ENCODE results near the gene MC1R.

Gene MC1R

DNA sequence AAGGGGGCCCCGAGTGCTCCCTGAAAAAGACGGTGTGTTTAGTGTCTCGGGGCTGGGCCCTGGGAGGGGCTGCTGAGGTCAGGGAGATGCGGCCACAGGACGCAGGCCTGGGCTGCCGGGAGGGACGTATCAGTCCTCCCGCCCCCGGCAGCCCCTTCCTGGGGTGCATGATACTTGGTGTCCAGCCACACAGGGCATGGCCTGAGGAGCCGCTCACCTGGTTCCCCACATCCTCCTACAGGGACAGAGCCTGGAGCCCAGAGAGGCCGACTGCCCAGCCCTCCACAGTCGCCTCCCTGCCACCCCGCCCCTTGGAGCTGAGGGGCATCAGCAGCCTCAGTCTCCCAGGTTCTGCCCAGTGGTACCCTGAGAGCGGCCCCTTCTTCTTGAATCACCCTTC lies 17.8 kb downstream of the MC1R start:
- DNase-seq: no peak

DNA sequence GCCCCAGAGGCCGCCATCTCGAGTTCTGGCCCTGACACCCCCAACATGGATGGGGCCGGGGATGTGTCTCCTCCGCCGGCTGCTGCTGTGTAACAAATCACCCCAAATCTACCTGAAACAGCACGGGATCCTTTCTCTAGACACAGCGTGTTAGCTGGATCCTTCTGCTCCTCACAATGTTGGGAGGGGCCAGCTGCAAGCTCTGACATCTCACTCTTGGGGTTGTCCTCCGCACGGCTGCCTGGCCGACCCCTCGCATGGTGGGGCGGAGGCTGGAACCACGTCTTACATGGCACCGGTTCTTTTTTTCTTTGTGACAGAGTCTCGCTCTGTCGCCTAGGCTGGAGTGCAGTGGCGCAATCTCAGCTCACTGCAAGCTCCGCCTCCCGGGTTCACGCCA lies 18.3 kb downstream of the MC1R start:
- DNase-seq: no peak

DNA sequence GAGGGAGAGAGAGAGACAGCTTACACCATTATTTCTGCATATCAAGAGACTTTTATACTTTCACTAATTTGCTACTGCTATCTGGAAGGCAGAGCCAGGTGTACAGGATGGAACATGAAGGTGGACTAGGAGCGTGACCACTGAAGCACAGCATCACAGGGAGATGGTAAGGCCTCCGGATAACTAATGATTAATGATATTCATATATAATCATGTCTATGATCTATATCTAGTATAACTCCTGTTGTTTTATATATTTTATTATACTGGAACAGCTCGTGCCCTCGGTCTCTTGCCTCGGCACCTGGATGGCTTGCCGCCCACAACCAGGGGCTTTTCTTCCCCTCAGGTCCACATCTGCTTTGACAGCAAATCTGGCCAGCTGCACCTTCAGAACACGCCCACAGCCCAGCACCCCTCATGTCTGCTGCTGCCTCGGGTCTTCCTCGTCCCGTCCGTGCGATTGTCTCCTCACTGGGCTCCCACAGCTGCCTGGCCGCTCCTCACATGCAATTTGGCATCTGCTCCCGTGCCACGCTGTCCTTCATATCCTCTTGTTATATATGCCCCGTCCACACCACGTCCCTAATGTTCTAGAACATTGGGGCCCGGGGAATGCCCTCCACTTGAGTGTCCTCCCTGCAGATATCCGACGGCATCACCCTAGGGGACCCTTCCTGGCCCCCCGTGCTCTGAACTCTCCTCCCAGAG lies 19.7 kb downstream of the MC1R start:
- no peak for DNase-seq

DNA sequence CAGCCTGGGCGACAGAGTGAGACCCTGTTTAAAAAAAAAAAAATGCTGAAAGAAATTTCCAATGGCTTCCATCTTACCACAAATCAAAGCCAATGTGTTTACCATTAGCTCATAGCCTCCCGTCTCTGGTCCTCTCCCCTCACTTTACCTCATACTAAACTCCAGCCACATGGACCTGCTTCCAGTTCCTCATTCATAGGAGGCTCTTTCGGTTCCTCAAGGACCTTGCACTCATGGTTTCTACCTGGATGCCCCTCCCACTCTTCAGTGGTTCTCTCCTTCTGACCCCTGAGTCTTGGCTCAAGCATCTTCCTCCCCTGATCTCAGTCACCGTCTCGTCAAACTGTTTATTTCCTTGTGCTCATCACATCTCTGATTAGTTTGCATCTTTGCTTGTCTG lies 26.1 kb downstream of the MC1R start:
- DNase-seq: no peak

DNA sequence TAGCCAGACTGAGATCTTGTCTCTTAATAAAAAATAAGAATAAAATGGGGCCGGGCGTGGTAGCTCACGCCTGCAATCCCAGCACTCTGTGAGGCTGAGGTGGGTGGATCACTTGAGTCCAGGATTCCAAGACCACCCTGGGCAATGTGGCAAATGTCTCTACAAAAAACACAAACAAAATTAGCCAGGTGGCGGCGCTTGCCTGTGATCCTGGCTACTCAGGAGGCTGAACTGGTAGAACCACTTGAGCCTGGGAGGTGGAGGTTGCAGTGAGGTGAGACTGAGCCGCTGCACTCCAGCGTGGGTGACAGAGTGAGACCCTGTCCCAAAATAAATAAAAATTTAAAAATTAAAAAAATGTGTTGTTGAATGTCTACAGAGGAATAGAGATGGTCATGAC lies 27.0 kb downstream of the MC1R start:
- DNase-seq: no peak

DNA sequence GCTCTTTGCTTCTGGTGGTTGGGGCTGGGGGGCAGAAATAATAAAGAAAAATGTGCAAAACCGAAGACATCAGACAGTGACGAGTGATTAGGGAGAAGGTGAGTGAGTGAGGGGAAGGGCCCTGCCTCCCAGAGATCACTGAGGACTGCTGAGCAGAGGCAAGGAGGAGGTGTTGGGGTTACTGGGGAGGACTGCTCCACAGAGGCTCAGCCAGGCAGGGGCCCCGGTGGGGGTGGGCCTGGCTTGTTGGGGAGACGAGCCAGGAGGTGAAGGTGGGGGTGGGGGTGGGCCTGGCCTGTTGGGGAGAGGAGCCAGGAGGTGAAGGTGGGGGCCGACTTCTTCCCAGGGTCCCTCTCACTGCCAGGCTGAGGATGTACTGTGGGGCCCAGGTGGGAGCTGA lies 27.9 kb downstream of the MC1R start:
- no peak for DNase-seq

DNA sequence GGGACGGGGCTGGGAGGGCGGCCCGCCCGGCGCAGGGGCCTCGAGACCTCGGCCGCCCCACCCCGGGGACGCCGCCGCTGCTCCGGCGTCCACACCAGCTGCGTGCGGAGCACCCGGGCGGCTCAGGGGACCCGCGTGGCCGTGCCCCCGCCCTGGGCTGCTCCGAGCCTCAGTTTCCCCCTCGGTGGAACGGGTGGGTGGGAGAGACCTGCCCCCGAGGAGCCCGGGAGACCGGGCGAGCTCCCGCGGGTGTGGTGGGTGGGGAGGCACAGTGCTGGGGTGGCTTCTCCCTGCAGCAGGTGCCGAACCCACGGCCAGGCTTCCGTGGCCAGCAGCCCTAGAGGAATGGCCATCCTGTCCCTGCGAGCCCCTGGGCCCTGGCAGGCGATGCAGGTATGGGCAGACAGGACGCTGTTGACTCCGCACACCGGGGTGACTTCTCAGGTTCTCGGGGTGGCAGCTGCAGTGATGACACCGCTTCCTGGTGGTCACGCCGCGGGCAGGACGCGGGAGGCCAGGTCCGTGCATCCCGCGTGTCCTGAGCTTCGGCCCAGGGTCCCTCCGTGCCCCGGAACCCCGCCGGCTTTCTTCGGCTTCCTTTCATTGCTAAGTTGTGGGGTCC lies 30.6 kb downstream of the MC1R start:
- no peak for DNase-seq

DNA sequence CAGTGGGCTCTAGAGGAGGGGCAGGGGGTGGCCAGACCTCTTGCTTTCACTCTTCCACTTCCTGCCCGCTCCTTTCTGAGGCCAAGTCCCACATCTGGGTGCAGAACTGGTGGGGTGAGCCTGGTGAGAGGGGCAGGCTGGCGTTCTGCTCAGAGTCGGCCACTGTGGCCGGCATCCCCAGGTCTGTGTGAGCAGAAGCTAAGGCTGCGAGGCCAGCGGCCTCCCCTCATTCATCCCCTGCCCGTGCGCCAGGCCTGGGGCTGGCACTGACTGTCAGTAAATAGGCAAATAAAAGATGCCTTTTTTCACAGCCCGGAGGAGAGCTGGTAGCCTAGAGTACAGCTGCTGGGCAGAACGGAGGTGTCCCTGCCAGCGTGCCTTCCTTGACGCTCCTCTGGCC lies 31.1 kb downstream of the MC1R start:
- no peak for DNase-seq

DNA sequence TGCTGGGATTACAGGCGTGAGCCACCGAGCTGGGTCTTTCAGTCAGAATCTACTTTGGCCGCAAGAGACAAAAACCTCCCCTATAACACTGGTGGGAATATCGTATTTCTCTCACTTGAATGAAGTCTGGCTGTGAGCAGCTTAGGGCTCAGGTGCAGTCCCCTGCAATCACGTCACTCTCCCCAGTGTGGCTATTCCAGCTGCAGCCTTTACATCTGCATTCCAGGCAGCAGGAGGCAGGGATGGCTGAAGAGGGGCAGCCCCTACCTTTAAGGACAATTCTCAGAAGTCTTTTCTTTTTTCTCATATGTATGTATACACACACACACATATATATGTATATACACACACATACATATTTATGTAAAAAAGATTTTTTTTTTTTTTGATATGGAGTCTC lies 32.8 kb downstream of the MC1R start:
- no peak for DNase-seq

DNA sequence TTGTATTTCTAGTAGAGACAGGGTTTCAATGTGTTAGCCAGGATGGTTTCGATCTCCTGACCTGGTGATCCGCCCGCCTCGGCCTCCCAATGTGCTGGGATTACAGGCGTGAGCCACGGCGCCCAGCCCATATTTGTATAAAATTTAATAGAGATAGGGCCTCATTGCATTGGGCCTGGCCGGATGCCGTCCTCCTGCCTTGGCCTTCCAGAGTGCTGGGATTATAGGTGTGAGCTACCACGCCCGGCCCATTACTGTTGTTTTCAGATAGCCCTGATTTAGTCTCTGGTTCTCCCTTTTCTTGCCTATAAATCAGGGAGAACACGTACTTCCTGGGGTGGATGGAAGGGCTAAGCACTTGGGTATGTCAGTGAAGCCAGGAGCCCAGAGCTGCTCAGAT lies 33.4 kb downstream of the MC1R start:
- no peak for DNase-seq

DNA sequence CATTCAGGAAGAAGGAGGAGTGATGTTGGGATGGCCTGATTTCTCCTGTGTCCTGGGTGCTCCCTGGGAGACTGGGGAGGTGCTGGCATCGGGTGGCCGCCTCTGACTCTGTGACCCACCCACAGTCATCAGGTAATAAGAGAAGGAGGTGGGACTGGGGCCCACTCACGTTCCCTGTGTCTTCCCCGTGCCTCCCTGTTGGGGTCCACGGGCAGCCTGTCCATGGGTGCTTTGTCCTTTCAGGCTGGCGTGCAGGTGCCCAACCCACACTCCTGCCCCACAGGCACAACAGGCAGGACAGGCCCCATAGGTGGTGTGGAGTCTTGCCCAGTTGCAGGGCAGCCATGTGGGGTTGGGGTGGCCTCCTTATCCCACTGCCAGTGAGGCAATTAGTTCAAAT lies 33.9 kb downstream of the MC1R start:
- DNase-seq: no peak

DNA sequence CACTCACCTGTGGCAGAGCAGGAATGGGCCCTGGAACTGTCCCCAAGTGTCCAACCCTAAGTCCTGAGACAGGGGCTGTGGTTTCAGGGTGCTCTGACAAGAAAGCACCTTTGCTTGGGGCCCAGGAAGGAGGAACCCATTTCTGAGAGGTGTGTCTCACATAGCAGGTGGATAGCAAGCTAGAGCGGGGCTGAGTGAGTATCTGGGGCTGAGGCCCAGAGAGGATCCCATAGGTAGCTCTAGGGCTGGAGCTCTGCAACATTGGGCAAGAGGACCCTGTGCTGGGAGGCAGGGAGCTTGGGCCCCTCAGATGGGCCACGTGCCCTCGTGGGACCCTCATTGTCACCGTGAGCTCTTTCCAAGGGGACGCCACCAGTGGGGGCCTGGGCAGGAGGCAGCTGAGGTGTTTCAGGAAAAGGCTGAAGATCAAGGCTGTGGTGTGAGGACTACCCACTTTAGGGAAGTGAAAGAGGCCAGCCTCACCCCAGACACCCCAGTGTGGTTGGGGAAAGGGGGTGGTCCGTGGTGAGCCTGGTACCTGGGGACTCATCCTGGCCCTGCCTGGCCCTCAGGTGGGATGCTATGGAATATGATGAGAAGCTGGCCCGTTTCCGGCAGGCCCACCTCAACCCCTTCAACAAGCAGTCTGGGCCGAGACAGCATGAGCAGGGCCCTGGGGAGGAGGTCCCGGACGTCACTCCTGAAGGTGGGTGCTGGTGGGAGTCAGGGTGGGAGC lies 35.2 kb downstream of the MC1R start:
- DNase-seq: no peak

DNA sequence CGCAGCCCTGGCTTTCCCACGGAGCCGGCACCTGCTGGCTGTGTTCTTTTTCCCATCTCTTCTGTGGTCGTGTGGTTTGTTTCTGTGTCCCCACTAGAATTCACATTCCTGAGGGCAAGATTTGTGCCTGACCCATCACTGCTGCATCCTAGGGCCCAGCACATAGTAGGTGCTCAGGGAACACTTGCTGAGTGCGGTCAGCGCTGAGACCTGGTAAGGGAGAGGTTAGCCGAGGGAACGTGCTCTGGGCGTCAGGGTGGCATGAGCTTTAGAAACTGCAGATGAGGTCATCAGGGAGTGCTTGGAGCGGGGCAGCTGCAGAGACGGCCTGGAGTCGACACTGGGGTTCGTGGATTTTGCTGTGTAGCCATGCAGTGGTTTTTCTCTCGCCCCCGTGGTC lies 35.8 kb downstream of the MC1R start:
- DNase-seq: no peak

DNA sequence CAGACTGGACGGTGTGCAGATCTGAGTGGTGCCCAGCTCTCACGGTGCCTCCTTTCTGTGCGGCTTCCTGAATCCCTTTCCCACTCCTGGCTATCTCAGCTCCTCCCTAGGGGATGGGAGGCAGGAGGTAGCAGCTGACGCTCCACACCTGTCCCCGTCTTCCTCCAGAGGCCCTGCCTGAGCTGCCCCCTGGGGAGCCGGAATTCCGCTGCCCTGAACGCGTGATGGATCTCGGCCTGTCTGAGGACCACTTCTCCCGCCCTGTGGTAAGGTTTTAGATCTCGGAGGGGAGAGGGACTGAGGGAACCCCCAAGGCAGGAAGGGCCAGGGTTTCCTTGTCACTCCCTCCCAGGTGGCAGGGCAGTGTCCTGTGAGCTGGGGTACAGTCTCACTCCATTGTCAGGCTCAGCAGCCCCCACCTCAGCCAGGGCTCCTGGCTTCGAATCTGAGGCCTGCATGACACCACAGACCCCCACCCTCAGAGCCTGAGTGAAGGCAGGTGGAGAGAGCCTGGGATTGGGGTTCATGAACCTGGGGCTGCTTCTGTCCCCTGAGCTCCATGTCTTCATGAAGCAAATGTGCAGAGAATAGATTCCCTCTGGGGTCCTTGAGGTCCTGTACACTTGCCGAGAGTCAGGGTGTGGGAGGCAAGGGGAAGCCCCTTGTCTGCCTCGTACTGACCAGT lies 36.5 kb downstream of the MC1R start:
- DNase-seq: no peak

DNA sequence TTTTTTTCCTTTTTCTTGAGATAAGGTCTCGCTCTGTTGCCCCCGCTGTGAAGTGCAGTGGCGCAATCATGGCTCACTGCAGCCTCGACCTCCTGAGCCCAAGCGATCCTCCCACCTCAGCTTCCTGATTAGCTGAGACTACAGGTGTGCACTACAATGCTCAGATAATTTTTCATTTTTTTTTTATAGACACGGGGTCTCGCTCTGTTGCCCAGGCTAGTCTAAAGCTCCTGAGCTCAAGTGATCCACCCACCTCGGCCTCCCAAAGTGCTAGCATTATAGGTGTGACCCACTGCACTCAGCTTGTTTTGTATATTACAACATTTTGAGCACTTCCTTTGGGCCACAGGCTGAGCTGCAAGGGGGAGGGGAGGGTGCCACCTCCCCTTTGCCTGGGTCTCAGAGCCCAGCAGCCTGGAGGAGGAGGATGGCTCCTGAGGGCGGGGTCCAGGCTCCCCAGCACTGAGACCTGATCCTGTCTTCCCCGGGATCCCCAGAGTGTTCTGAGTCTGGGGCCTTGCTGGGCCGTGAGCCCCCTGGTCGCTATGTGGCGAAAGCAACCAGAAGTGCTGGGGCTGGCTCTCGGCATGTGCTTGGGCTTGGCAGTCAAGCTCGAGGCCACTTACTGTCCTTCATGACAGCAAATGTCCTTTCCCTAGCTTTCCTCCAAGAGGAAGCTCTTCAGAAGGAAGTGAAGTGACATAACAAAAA lies 38.0 kb downstream of the MC1R start:
- no peak for DNase-seq

DNA sequence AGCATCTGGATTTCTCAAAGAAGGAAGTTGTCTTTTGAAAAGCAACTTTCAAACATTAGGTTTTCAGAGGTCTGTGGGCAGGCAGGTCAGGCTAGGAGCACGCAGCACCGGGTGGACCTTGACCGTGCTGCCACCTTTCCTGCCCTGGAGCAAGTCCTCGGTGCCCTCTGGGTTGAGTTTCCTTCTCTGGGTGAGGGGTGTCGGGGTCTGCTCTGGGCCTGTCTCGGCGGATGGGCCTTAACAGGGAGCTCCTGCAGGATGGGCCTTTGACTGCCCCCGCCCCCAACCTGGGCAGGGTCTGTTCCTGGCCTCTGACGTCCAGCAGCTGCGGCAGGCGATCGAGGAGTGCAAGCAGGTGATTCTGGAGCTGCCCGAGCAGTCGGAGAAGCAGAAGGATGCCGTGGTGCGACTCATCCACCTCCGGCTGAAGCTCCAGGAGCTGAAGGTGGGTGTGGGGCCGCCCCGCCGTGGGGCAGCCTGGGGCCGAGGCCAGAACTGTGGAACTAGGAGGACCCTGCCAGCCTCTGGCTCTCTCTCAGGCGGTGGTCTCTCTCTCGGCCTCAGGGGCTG lies 38.6 kb downstream of the MC1R start:
- no peak for DNase-seq

DNA sequence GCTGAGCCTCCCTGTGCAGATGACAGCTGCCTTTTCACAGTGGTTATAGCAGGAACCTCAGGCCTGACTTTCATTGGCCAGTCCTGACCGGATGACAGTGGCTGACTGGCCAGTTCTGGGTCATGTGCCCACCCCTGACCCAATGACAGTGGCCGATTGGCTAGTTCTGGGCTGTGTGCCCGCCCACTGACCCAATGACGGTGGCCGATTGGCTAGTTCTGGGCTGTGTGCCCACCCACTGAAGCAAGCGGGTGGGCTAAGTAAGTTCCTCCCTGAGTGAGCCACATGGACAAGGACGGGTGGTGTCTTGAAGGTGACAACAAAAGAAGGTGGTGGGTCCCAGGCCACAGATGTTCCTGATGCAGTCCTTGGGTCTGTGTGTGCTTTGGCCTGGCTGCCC lies 39.4 kb downstream of the MC1R start:
- no peak for DNase-seq

DNA sequence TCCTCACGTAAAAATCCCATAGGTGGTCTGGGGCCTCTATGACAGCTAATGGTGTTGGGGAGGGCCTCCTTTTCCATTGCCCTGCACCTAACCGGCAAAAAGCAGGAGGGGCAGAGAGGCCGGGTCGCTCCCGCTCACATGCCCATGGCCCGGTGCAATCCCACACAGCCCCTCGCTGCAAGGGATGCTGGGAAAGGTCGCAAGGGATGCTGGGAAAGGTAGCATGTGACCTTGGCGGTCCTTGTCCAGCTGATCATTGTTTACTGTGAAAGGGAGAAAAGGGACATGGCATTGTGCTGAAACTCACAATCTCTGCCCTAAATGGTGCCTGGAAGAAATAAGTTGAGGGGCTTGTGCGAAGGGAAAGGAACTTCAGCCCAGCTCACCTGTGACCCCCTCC lies 39.9 kb downstream of the MC1R start:
- DNase-seq: no peak

DNA sequence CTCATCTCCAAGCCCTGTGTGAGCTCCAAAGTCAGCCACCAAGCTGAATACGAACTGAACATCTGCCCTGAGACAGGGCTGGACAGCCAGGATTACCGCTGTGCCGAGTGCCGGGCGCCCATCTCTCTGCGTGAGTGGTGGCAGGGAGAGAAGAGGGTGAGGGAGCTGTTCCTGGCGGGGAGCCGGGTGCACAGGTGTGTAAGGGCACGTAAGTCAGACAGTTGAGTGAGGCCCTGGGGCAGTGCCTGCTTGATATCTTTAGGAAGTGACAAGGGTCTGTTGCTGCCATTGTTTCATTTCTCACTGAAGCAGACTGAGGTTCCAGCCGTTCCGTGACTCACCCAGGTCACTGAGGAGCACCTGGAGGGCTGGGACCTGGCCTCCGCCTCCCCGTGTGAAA lies 42.3 kb downstream of the MC1R start:
- no peak for DNase-seq

DNA sequence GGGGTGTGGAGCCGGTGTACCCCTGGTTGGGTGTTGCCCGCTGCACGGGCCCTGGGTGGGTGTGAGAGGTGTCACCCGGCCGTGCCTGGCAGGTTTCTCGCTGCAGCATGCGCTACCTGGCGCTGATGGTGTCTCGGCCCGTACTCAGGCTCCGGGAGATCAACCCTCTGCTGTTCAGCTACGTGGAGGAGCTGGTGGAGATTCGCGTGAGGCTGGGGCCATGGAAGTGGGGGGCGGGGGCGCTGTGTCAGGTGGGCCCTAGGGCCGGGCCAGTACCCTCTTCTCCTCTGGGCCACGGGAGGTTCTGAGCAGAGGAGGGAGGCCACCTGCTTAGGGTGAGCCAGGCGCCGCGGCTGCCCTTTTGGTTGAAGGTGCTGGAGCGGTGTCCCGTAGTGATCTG lies 43.3 kb downstream of the MC1R start:
- DNase-seq: no peak

DNA sequence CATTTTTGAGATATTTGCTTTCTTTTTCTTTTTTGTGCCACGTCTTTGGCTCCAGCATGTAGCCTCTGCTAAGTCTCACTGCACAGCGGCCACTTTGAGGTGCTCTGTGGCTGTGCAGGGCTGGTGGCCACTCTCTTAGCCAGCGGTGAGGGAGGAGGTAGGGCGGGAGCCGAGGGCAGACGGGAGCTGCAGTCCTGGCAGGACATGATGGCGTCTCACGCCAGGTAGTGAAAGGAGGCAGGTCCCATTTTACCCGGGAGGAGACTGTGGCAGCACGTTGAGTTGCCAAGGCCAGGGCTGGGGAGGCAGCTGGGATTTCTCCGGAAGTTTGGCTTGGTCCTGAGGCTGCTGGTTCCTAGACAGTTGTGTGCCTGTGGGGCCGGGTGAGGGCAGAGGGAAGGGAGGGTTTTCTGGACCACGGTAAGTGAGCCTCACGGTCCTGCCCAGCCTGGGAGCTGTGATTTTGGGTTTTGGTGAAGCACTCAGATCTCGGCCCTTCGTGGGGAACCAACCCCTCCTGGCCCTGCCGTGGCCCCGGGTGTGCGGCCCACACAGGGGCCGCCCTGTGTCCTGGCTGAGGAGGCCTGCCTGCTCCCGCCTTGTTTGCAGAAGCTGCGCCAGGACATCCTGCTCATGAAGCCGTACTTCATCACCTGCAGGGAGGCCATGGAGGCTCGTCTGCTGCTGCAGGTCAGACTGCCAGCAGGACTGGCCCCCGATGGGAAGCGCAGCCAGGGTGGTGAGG lies 44.3 kb downstream of the MC1R start:
- no peak for DNase-seq

DNA sequence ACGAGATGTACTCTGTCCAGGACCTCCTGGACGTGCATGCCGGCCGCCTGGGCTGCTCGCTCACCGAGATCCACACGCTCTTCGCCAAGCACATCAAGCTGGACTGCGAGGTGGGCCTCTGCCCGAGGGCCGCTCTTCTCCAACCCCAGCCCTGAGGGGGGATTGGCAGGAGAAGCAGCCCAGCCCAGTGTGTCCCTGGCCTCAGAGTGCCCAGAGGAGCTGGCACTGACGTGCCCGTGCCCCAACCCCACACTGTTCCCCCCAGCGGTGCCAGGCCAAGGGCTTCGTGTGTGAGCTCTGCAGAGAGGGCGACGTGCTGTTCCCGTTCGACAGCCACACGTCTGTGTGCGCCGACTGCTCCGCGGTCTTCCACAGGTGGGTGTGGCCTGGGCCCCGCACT lies 45.5 kb downstream of the MC1R start:
- DNase-seq: no peak
